DMS 273 (cell line): ENCODE results near the gene BOK.
"Not testable (repeated sequence)": the region's sequence is repeated elsewhere in the genome, so short reads cannot be mapped to it uniquely, and the experiment has no call there.

Experiments used
- DNase-seq: peaks from one replicate; lab custom pipeline; 2025; ENCODE audit not compliant: unreplicated experiment; lab: John Stamatoyannopoulos, UW

BOK gene

GRCh38 chr2:241571821-241572620 is 13.5 kb downstream of the BOK start:
- no peak for DNase-seq

- DNase-seq = not testable (repeated sequence)
Observed at GRCh38 chr2:241572915-241573651, 14.5 kb downstream of the BOK start.

GRCh38 chr2:241573741-241574140 is 15.2 kb downstream of the BOK start:
- DNase-seq = no peak

- no peak for DNase-seq
Observed at GRCh38 chr2:241574911-241575623, 16.5 kb downstream of the BOK start.

GRCh38 chr2:241575624-241576292 is 17.2 kb downstream of the BOK start:
- no peak for DNase-seq

GRCh38 chr2:241576293-241576654 is 17.7 kb downstream of the BOK start:
- DNase-seq = no peak

- DNase-seq = peak; percentile 33
Observed at GRCh38 chr2:241577413-241578122, 19.0 kb downstream of the BOK start.

GRCh38 chr2:241579281-241579680 is 20.7 kb downstream of the BOK start:
- no peak for DNase-seq

- no peak for DNase-seq
Observed at GRCh38 chr2:241582328-241582727, 23.8 kb downstream of the BOK start.

GRCh38 chr2:241582806-241583205 is 24.3 kb downstream of the BOK start:
- no peak for DNase-seq

GRCh38 chr2:241584436-241584835 is 25.9 kb downstream of the BOK start:
- no peak for DNase-seq

GRCh38 chr2:241586564-241587264 is 28.2 kb downstream of the BOK start:
- no peak for DNase-seq

- DNase-seq = not testable (repeated sequence)
Observed at GRCh38 chr2:241589863-241590262, 31.3 kb downstream of the BOK start.

- DNase-seq = not testable (repeated sequence)
Observed at GRCh38 chr2:241590496-241591455, 32.2 kb downstream of the BOK start.

- no peak for DNase-seq
Observed at GRCh38 chr2:241592126-241592845, 33.7 kb downstream of the BOK start.

- no peak for DNase-seq
Observed at GRCh38 chr2:241593271-241593670, 34.7 kb downstream of the BOK start.

- peak; percentile 22 for DNase-seq
Observed at GRCh38 chr2:241595600-241596140, 37.1 kb downstream of the BOK start.

- no peak for DNase-seq
Observed at GRCh38 chr2:241597561-241597960, 39.0 kb downstream of the BOK start.
